HepG2 (cell line): ENCODE measurements around the gene HSD17B8.

Source experiments
- BRD4 ChIP-seq: sonication (generic); formaldehyde crosslinking; IDR thresholded peaks from 2 replicates; pipeline ENCODE4 v1.4.0; 2020; ENCODE audit warnings: missing genetic modification reagents
- HIVEP1 ChIP-seq: sonication (generic); formaldehyde crosslinking; IDR thresholded peaks from 2 replicates; pipeline ENCODE4 v1.4.0; 2020; ENCODE audit warnings: mild to moderate bottlenecking, missing genetic modification reagents
- MLLT10 ChIP-seq: sonication (generic); formaldehyde crosslinking; IDR thresholded peaks from 2 replicates; pipeline ENCODE4 v1.4.0; 2020; ENCODE audit warnings: missing genetic modification reagents
- RFX5 ChIP-seq: IDR thresholded peaks from 2 replicates; pipeline ENCODE4 v1.6.1; 2011; ENCODE audit warnings: low read depth, low read length, improper control_type of control experiment
- SIN3A ChIP-seq: IDR thresholded peaks from 2 replicates; pipeline ENCODE4 v1.6.1; 2011; ENCODE audit warnings: low read depth, mild to moderate bottlenecking, control low read depth, low read length, borderline replicate concordance
- SMARCC2 ChIP-seq: fragments of 450-650 bp; IDR thresholded peaks from 2 replicates; pipeline ENCODE4 v1.6.1; 2017; ENCODE audit warnings: antibody characterized with exemption, mild to moderate bottlenecking
- TF ChIP-seq, protein P1 (sequence below): sonication (generic); formaldehyde crosslinking; IDR thresholded peaks from 2 replicates; pipeline ENCODE4 v1.4.0; 2020; ENCODE audit warnings: mild to moderate bottlenecking, missing genetic modification reagents
- TF ChIP-seq, protein P2 (sequence below): sonication (generic); formaldehyde crosslinking; IDR thresholded peaks from 2 replicates; pipeline ENCODE4 v1.5.0; 2020; ENCODE audit warnings: mild to moderate bottlenecking, missing genetic modification reagents, moderate library complexity

DNA sequence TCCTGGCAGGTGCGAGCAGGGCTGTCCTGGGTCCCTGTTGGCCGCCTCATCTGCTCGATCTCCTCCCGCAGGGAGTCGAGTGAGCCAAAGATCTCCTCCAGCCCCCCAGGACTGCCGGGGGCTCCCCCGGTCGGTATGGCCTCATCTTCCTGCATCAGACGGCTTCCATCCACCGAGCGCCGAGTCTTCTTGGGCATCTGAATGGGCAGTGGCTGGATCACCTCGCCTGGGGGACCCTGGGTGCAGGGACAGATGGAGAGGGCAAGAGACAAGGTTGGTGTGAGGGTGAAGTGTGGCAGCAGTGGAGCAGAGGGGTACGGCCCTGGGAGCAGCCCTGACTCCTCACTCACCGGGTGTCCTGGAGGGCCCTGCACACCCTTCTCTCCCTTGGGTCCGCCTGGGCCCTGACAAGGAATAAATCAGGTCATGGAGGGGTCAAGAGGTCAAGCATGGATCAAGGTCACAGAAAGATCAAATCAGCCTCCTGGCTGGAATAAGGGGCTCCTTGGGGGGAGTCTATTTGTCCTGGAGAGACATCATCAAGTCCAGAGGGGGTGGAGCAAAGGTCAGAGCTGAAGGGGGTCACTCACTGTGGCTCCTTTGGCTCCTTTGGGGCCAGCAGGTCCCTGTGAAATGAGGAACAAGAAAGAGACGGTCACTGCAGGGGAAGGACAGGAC lies 38.7 kb upstream of the HSD17B8 start:
- TF ChIP-seq HIVEP1 (CRISPR knock-in tag) (no peak), SMARCC2 (no peak), MLLT10 (CRISPR knock-in tag) (no peak), RFX5 (no peak), SIN3A (no peak), BRD4 (CRISPR knock-in tag) (no peak)
- TF ChIP-seq, protein P1, sequence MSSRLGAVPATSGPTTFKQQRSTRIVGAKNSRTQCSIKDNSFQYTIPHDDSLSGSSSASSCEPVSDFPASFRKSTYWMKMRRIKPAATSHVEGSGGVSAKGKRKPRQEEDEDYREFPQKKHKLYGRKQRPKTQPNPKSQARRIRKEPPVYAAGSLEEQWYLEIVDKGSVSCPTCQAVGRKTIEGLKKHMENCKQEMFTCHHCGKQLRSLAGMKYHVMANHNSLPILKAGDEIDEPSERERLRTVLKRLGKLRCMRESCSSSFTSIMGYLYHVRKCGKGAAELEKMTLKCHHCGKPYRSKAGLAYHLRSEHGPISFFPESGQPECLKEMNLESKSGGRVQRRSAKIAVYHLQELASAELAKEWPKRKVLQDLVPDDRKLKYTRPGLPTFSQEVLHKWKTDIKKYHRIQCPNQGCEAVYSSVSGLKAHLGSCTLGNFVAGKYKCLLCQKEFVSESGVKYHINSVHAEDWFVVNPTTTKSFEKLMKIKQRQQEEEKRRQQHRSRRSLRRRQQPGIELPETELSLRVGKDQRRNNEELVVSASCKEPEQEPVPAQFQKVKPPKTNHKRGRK (CRISPR knock-in tag), result no peak
- TF ChIP-seq, protein P2, sequence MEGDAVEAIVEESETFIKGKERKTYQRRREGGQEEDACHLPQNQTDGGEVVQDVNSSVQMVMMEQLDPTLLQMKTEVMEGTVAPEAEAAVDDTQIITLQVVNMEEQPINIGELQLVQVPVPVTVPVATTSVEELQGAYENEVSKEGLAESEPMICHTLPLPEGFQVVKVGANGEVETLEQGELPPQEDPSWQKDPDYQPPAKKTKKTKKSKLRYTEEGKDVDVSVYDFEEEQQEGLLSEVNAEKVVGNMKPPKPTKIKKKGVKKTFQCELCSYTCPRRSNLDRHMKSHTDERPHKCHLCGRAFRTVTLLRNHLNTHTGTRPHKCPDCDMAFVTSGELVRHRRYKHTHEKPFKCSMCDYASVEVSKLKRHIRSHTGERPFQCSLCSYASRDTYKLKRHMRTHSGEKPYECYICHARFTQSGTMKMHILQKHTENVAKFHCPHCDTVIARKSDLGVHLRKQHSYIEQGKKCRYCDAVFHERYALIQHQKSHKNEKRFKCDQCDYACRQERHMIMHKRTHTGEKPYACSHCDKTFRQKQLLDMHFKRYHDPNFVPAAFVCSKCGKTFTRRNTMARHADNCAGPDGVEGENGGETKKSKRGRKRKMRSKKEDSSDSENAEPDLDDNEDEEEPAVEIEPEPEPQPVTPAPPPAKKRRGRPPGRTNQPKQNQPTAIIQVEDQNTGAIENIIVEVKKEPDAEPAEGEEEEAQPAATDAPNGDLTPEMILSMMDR, result no peak
